ENCODE results near the gene RGS17.

DNA sequence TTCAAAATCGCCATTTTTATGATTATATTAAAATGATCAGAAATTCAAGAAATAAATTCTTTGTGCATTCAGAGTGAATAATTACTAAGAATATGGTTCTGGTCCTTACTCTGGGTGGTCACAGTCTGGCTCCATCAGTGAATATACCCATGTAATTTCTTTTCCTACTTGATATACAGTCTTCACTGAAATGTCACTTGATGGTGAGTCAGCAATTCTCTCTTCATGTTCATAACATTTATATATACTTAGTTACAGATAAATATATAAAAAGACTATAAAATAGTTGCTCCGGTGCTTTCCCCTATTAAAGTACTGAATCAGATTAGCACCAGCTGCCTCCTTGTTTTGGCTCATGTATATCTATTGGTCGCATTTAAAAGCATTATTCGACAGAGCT is 72.2 kb downstream of the RGS17 start:
- TF ChIP-seq POLR2A (IDR thresholded peaks at IDR 0.05) (no peak), POLR2AphosphoS5 (IDR thresholded peaks at IDR 0.05) (no peak)
- TF ChIP-seq, protein P1, sequence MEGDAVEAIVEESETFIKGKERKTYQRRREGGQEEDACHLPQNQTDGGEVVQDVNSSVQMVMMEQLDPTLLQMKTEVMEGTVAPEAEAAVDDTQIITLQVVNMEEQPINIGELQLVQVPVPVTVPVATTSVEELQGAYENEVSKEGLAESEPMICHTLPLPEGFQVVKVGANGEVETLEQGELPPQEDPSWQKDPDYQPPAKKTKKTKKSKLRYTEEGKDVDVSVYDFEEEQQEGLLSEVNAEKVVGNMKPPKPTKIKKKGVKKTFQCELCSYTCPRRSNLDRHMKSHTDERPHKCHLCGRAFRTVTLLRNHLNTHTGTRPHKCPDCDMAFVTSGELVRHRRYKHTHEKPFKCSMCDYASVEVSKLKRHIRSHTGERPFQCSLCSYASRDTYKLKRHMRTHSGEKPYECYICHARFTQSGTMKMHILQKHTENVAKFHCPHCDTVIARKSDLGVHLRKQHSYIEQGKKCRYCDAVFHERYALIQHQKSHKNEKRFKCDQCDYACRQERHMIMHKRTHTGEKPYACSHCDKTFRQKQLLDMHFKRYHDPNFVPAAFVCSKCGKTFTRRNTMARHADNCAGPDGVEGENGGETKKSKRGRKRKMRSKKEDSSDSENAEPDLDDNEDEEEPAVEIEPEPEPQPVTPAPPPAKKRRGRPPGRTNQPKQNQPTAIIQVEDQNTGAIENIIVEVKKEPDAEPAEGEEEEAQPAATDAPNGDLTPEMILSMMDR (IDR thresholded peaks at IDR 0.05): no peak

All from transverse colon (tissue), 4 donors.